Esophagus mucosa (tissue), 1 donor: ENCODE data around the gene CST8. TPM values are rescaled to one million over a fixed set of nuclear protein-coding genes. Genes with fewer than 3 reads are reported as not detected.

ENCODE experiments used
- ATAC-seq: fragments of 200-7000 bp; cut with Tn5 transposase; one replicate; pipeline ENCODE4 v1.9.1; 2020
- total RNA-seq: library from RNA; stranded (reverse); gene quantifications from one replicate; pipeline ENCODE4 v1.2.4, GENCODE V29; 2023
- donor health status: DM: yes; HTN: yes; CAD: no.

The CST8 gene
- total RNA-seq, 1 donor from 2014 or later, result not detected

- ATAC-seq, result no peak
Measured at GRCh38 chr20:23524146-23524545, 33.2 kb downstream of the CST8 start.

- ATAC-seq, result no peak
Measured at GRCh38 chr20:23526850-23527249, 35.9 kb downstream of the CST8 start.

GRCh38 chr20:23528867-23529431 is 38.0 kb downstream of the CST8 start:
- no peak for ATAC-seq

GRCh38 chr20:23530937-23531567 is 40.1 kb downstream of the CST8 start:
- ATAC-seq, result no peak

- no peak for ATAC-seq
Measured at GRCh38 chr20:23532533-23532932, 41.6 kb downstream of the CST8 start.

- no peak for ATAC-seq
Measured at GRCh38 chr20:23533161-23533560, 42.2 kb downstream of the CST8 start.

- no peak for ATAC-seq
Measured at GRCh38 chr20:23534801-23535593, 44.1 kb downstream of the CST8 start.

GRCh38 chr20:23536328-23536974 is 45.5 kb downstream of the CST8 start:
- ATAC-seq, result no peak

GRCh38 chr20:23537030-23537429 is 46.1 kb downstream of the CST8 start:
- ATAC-seq, result no peak

- peak; percentile 41 for ATAC-seq
Measured at GRCh38 chr20:23540624-23541023, 49.7 kb downstream of the CST8 start.

GRCh38 chr20:23541330-23541729 is 50.4 kb downstream of the CST8 start:
- ATAC-seq, result peak; percentile 29

- no peak for ATAC-seq
Measured at GRCh38 chr20:23541776-23542175, 50.9 kb downstream of the CST8 start.

- no peak for ATAC-seq
Measured at GRCh38 chr20:23542801-23543200, 51.9 kb downstream of the CST8 start.

GRCh38 chr20:23544133-23544532 is 53.2 kb downstream of the CST8 start:
- no peak for ATAC-seq

Other genes with a start within 250 kb of the CST8 start
- gene NXT1, start 140.3 kb upstream of the CST8 start, total RNA-seq, result 21.4 TPM
- gene GZF1, start 128.9 kb upstream of the CST8 start, total RNA-seq, result 3.6 TPM
- 4.0 TPM for gene NAPB, start 69.6 kb upstream of the CST8 start, total RNA-seq
- gene CSTL1, start 51.4 kb upstream of the CST8 start, total RNA-seq, result not detected
- gene CST11, start 38.2 kb upstream of the CST8 start, total RNA-seq, result not detected
- not detected for gene CST9L, start 77.4 kb downstream of the CST8 start, total RNA-seq
- not detected for gene CST9, start 114.8 kb downstream of the CST8 start, total RNA-seq
- 292 TPM for gene CST3, start 146.8 kb downstream of the CST8 start, total RNA-seq
- not detected for gene CST4, start 197.9 kb downstream of the CST8 start, total RNA-seq